WERI-Rb-1 (cell line): ENCODE data around the gene SH3PXD2A.

ENCODE experiments used
- DNase-seq: peaks from one replicate; pipeline ENCODE4 v3.0.0-alpha.2; 2020
- H3K27ac ChIP-seq: fragments of 250-450 bp; sonication (Bioruptor Pico); 2 replicates; pipeline ENCODE4 v1.5.1; 2020; ENCODE audit warnings: mild to moderate bottlenecking, moderate library complexity
- H3K27me3 ChIP-seq: fragments of 250-450 bp; sonication (Bioruptor Pico); 2 replicates; pipeline ENCODE4 v1.5.1; 2021; ENCODE audit warnings: mild to moderate bottlenecking, low read depth, moderate library complexity; ENCODE audit not compliant: insufficient read depth, severe bottlenecking
- H3K36me3 ChIP-seq: fragments of 250-450 bp; sonication (Bioruptor Pico); 2 replicates; pipeline ENCODE4 v1.5.1; 2020; ENCODE audit warnings: mild to moderate bottlenecking, moderate library complexity
- H3K4me3 ChIP-seq: 2 replicates; pipeline ENCODE4 v1.5.1; 2011; ENCODE audit warnings: low read depth, mild to moderate bottlenecking, control low read depth, low read length
- H3K9me3 ChIP-seq: fragments of 250-450 bp; sonication (Bioruptor Pico); 2 replicates; pipeline ENCODE4 v1.5.1; 2021; ENCODE audit warnings: mild to moderate bottlenecking, moderate library complexity; ENCODE audit not compliant: severe bottlenecking
- TF ChIP-seq, protein P1 (sequence below): IDR thresholded peaks from 2 replicates; pipeline ENCODE4 v1.5.1; 2011; ENCODE audit warnings: low read depth, mild to moderate bottlenecking, control low read depth, inconsistent platforms, low read length

The SH3PXD2A gene

DNA sequence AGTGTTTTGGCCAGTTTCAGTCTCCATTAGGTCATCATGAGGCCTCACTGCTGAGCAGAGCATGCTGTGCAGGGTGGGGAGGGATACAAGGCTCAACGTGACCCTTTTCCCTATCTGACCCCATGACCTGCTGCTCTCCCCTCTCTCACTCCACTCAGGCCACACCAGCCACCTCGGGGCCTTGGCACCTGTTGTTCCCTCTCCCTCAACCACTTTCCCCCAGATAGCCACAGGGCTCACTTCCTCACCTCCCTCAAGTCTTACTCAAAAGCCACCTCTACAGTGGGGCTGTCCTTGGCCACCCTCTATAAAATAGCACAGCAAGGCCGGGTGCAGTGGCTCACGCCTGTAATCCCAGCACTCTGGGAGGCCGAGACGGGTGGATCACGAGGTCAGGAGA is 13.9 kb downstream of the SH3PXD2A start:
- H3K27ac ChIP-seq: no peak overlapping the region

GRCh38 chr10:103840740-103841070 is 14.7 kb downstream of the SH3PXD2A start:
- H3K27me3 ChIP-seq: no peaks in the 10 kb centered on the region
- no peaks in the 10 kb centered on the region for H3K9me3 ChIP-seq
- no peak overlapping the region for H3K4me3 ChIP-seq
- no peak overlapping the region for H3K27ac ChIP-seq
- H3K36me3 ChIP-seq: no peaks in the 10 kb centered on the region
- TF ChIP-seq, protein P1, sequence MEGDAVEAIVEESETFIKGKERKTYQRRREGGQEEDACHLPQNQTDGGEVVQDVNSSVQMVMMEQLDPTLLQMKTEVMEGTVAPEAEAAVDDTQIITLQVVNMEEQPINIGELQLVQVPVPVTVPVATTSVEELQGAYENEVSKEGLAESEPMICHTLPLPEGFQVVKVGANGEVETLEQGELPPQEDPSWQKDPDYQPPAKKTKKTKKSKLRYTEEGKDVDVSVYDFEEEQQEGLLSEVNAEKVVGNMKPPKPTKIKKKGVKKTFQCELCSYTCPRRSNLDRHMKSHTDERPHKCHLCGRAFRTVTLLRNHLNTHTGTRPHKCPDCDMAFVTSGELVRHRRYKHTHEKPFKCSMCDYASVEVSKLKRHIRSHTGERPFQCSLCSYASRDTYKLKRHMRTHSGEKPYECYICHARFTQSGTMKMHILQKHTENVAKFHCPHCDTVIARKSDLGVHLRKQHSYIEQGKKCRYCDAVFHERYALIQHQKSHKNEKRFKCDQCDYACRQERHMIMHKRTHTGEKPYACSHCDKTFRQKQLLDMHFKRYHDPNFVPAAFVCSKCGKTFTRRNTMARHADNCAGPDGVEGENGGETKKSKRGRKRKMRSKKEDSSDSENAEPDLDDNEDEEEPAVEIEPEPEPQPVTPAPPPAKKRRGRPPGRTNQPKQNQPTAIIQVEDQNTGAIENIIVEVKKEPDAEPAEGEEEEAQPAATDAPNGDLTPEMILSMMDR: no peak
- DNase-seq: no peak

More for the DNA sequence above, 13.9 kb downstream of the SH3PXD2A start:
- Histone ChIP-seq H3K4me3 (no peak overlapping the region), H3K36me3 (no peaks in the 10 kb centered on the region), H3K27me3 (no peaks in the 10 kb centered on the region), H3K9me3 (no peaks in the 10 kb centered on the region)
- TF ChIP-seq, protein P1: no peak
- no peak for DNase-seq

DNA sequence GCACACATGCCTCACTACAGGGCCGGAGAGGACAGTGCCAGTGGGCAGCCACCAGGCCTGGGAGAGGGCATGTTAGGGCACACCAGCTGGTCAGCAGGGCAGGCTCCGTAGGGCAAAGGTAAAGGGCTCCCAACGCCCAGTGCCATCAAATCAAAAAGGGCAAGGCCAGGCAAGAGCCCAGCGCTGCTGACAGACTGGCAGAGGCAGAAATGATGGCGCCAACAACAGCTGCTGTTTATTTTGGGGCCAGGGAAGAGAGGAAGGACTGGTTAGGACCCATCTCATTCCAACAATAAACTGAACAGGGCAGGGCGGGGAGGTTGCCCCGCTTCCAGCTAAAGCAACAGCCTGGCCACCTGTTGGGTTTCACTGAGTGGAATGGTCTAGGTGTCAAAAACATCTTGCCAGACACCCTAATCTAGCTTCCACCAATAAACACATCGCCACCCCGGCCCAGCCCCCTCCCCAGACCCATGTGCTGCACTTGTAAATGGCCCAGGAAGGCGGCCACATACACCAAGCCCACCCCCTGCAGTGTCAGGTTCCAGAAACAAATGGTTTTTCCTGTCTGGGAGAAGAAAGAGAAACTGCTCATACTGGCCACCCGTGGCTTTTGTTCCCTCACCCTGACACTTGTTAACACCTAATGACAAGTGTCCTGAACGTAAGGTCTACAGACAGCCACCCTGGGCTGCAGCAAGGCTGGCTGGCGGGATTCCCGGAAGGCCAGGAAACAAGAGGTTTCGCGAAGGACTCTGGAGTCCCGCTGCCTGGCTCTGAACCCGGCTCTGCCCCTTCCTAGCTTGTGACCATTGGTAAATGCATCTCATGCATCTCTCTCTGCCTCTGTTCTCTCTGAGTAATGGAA is 15.3 kb downstream of the SH3PXD2A start:
- no peaks in the 10 kb centered on the region for H3K9me3 ChIP-seq
- no peaks in the 10 kb centered on the region for H3K27me3 ChIP-seq
- H3K27ac ChIP-seq: no peak overlapping the region
- no peak for DNase-seq
- TF ChIP-seq, protein P1: no peak
- H3K4me3 ChIP-seq: no peak overlapping the region
- H3K36me3 ChIP-seq: no peaks in the 10 kb centered on the region

- TF ChIP-seq, protein P1: no peak
- Histone ChIP-seq H3K27ac (no peak overlapping the region), H3K27me3 (no peaks in the 10 kb centered on the region), H3K4me3 (no peak overlapping the region), H3K36me3 (no peaks in the 10 kb centered on the region), H3K9me3 (no peaks in the 10 kb centered on the region)
- DNase-seq: no peak
Measured at GRCh38 chr10:103839519-103839871, 15.9 kb downstream of the SH3PXD2A start.

DNA sequence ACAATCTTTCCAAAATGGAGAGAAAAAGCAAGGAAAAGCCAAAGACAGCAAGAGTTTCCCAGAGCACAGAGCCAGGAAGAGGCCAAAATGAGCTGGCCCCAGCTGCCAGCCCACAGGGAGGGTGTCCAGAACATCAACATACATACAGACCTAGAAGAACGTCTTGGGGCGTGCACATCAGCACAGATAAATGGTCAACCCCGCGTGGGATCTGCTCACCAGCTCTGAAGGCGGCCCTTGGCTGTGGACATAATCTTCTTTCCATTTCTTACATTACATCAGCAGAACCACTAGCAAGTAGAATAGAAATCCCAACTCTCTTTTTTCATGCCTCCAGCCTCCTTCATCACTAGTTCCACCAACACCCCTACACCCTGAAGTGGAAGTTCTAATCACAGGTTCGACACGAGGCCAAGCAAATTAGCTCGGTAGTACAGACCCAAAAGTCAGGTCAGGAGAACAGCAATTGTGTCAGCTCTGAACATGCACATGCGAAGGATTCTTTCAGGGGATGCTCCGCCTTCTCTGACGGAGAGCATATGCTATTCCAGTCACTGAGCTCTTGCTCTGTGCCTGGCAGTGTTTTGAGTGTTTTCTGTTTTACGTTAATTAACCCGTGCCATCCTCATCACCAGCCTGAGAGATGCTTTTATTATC is 16.4 kb downstream of the SH3PXD2A start:
- H3K27me3 ChIP-seq: no peaks in the 10 kb centered on the region
- DNase-seq: no peak
- TF ChIP-seq, protein P1: no peak
- no peaks in the 10 kb centered on the region for H3K36me3 ChIP-seq
- H3K27ac ChIP-seq: no peak overlapping the region
- H3K9me3 ChIP-seq: no peaks in the 10 kb centered on the region
- no peak overlapping the region for H3K4me3 ChIP-seq

DNA sequence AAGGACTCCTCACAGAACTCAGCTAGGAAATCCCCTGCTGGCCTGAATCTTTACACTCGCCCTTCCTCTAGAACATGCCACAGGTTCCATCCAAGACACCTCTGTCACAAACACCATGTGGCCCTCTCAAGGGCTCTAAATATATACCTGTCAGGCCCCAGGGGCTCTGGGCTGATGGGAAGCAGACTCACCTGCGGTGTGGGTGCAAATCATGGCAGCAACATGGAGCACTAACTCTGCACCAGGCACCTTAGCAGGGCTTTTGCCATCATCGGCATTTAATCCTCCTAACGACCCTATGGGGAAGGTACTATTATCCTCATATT is 17.3 kb downstream of the SH3PXD2A start:
- TF ChIP-seq, protein P1: no peak
- Histone ChIP-seq H3K27ac (no peak overlapping the region), H3K9me3 (no peaks in the 10 kb centered on the region), H3K36me3 (no peaks in the 10 kb centered on the region), H3K27me3 (no peaks in the 10 kb centered on the region), H3K4me3 (no peak overlapping the region)
- no peak for DNase-seq
